Hippocampal formation (tissue), 2 donors: ENCODE data around the gene SLC9A8.

Experiments
- DNase-seq, 2 donors: peaks; one replicate each; lab custom pipeline; 2025; lab: John Stamatoyannopoulos, UW

SLC9A8 gene

GRCh38 chr20:49814057-49814694 is 1.5 kb downstream of the SLC9A8 start:
- DNase-seq, result no peak

GRCh38 chr20:49818816-49819215 is 6.2 kb downstream of the SLC9A8 start:
- DNase-seq, result no peak

- DNase-seq, result no peak
These were observed 7.1 kb downstream of the SLC9A8 start for GRCh38 chr20:49819702-49820101.

GRCh38 chr20:49821381-49821780 is 8.8 kb downstream of the SLC9A8 start:
- no peak for DNase-seq

GRCh38 chr20:49821870-49822331 is 9.3 kb downstream of the SLC9A8 start:
- no peak for DNase-seq

- no peak for DNase-seq
These were observed 10.7 kb downstream of the SLC9A8 start for GRCh38 chr20:49823152-49823847.

- no peak for DNase-seq
These were observed 11.6 kb downstream of the SLC9A8 start for GRCh38 chr20:49824206-49824605.

GRCh38 chr20:49825521-49826033 is 12.9 kb downstream of the SLC9A8 start:
- no peak for DNase-seq

- no peak for DNase-seq
These were observed 18.6 kb downstream of the SLC9A8 start for GRCh38 chr20:49831022-49831769.

GRCh38 chr20:49831770-49832631 is 19.4 kb downstream of the SLC9A8 start:
- DNase-seq, result no peak

GRCh38 chr20:49832632-49833327 is 20.2 kb downstream of the SLC9A8 start:
- DNase-seq, result no peak

- no peak for DNase-seq
These were observed 20.9 kb downstream of the SLC9A8 start for GRCh38 chr20:49833483-49833882.

- no peak for DNase-seq
These were observed 22.4 kb downstream of the SLC9A8 start for GRCh38 chr20:49835031-49835430.

GRCh38 chr20:49838546-49838945 is 25.9 kb downstream of the SLC9A8 start:
- no peak for DNase-seq

GRCh38 chr20:49843139-49843538 is 30.5 kb downstream of the SLC9A8 start:
- no peak for DNase-seq

GRCh38 chr20:49843770-49844380 is 31.2 kb downstream of the SLC9A8 start:
- no peak for DNase-seq

GRCh38 chr20:49845060-49845459 is 32.4 kb downstream of the SLC9A8 start:
- no peak for DNase-seq

- DNase-seq, result peak; percentile 15 to 42
These were observed 33.7 kb downstream of the SLC9A8 start for GRCh38 chr20:49846206-49846807.

- DNase-seq, result peak in 1 of 2 donors; percentile 30
These were observed 38.0 kb downstream of the SLC9A8 start for GRCh38 chr20:49850463-49851230.
